Stimulated activated CD8-positive, alpha-beta memory T cell treated with anti-CD3 and anti-CD28 coated beads, Interleukin-15, amount 100 ng/mL, for 24 hours (primary cell): ENCODE results near the gene GAS5.
"Not testable (repeated sequence)": the region's sequence is repeated elsewhere in the genome, so short reads cannot be mapped to it uniquely, and the experiment has no call there.

Source experiments
- DNase-seq: peaks from one replicate; pipeline ENCODE4 v3.0.0-alpha.2; 2020; ENCODE audit warnings: low read depth

GAS5 gene

DNA sequence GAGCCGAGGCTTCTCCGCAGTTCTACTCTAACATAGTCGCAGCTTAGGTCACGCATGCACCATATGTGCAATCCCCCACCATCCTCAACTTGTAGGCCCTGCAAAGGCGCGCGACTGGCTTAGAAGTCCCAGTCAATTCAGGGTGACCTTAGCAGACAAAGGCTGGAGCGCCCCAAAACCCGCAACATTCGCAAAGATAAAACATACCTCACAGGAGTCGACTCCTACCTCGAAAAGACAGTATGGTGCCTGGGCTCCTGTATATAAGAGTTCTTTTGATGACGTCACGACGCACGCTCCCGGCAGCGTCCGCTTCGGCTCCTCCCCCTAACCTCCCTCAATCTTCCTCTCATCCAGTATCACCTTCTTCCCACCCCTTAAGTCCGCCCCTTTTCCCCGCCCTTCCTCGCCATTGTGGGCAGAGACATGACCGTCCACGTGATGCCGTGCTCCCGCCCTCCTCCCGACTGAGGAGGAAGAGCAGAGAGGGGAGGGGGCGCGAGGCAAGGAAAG, at the start of gene GAS5:
TSS of gene GAS5 (minus strand) at position 237 of the 513 bp plus-strand sequence.
- DNase-seq = peak; percentile 92

DNA sequence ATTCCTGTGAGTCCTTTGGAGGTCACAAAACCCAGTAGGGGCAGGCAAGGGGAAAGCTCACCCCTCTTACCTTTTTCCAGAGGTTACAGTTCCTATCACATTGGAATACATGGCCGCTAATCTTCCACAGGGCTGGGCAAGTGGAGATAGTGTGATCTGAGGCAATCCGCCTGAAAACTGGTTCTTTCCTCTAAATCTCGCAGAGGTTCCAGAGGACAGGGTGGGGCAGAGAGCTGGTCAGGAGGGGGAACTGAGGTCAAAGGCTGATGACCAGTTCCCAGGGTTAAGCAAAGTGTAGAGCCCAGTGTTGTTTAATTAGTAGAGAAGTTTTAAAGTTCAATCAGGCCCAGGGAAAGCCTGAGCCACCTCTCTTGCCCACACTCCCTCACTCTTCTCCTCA, 49.4 kb upstream of the GAS5 start, which contains the start of gene SERPINC1:
TSS of gene SERPINC1 (minus strand) at position 179 of the 400 bp plus-strand sequence. CDS start at position 111, 68 bp downstream.
- no peak for DNase-seq

DNA sequence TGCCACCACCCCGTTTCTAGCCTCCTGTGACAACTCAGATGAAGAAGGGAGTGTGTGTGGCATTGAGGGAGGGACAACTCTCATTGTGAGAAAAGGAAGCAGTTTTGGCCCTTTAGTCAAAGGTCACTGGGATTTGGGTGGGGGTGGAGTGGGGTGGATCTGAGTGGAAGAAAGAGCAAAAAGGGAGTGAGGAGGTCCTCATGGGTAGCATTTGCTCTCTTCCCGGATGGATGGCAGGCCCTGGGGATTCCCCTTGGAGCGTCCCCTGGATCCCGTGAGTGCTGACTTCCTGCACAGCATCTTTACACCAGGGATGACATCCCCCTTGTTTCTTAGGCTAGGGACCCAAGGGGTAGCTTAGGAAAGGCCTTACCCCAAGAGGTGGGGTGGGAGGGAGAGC, 48.9 kb upstream of the GAS5 start:
- DNase-seq = no peak

DNA sequence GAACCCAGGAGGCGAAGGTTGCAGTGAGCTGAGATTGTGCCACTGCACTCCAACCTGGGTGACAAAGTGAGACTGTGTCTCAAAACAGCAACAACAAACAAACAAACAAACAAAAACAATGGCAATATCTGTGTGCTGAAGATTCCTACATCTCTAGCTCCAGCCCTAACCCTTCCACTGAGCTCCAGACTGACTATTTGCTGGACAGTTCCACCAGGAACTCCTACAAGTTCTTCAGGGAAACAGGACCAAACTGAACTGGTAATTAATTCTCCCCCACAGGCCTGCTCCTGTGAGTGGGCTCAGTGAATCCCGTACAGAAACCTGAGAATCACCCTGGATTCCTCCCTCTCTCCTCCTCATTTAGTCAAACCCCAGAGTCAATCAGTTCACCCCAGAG, 47.8 kb upstream of the GAS5 start:
- DNase-seq = no peak

GRCh38 chr1:173914366-173914871, 46.6 kb upstream of the GAS5 start:
- no peak for DNase-seq

GRCh38 chr1:173913111-173913510, 45.3 kb upstream of the GAS5 start:
- DNase-seq = no peak

GRCh38 chr1:173903827-173904531, 36.2 kb upstream of the GAS5 start:
- no peak for DNase-seq

DNA sequence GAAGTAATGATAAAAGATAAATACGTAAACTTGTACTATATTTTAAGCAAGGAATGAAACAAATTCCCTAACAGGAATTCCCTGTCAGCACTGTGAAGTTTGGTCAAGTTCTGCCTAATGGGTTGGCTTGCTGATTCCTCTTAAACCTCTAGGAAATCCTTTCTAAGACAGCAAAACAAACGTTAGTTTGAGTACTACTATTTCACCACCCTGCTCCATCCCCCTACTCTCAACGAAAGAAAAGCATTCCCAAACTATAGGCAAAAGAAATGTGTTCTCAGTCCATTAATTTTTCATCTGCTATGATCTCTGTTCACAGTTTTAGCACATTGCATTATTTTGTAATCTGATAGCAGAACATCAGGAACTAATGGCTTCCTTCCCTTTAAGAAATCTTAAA, 33.2 kb upstream of the GAS5 start:
- DNase-seq = no peak

- no peak for DNase-seq
Measured at GRCh38 chr1:173900427-173900826, 32.6 kb upstream of the GAS5 start.

- no peak for DNase-seq
Measured at GRCh38 chr1:173894189-173894588, 26.4 kb upstream of the GAS5 start.

DNA sequence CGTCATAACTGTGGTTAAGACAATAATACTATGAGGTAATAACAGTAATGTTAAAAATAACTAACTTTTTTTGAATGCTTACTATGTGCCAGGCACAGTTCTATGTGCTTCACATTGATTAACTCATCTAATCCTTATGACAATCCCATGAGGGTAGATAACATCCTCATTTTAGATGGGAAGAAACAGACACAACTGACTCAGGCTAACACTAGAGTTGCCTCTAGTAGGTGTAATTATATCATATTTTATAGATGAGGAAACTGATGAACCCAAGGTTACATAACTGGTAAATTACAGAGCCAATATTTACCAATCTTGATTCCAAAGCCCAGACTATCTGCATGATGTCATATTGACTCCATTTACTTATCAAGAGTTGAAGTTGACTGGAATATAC, 25.8 kb upstream of the GAS5 start:
- DNase-seq = no peak

- DNase-seq = no peak
Measured at GRCh38 chr1:173889885-173890284, 22.1 kb upstream of the GAS5 start.

- DNase-seq = no peak
Measured at GRCh38 chr1:173888749-173889148, 21.0 kb upstream of the GAS5 start.

GRCh38 chr1:173887627-173888026, 19.8 kb upstream of the GAS5 start:
- DNase-seq = no peak

- no peak for DNase-seq
Measured at GRCh38 chr1:173886746-173887611, 19.2 kb upstream of the GAS5 start.

DNA sequence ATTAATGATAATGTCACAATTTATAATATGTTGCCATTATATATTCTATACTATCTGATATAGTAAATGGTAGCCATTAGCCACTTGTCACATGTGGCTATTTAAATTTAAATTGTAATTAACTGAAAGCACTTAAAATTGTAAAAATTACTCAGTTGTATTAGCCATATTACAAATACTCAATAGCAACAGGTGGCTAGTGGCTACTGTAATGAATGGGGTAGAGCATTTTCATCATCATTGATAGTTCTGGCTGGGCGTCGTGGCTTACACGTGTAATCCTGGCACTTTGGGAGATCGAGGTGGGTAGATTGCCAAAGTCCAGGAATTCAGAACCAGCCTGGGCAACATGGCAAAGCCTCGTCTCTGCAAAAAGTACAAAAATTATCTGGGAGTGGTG, 16.9 kb upstream of the GAS5 start:
- no peak for DNase-seq

GRCh38 chr1:173881117-173881516, 13.3 kb upstream of the GAS5 start:
- not testable (repeated sequence) for DNase-seq

DNA sequence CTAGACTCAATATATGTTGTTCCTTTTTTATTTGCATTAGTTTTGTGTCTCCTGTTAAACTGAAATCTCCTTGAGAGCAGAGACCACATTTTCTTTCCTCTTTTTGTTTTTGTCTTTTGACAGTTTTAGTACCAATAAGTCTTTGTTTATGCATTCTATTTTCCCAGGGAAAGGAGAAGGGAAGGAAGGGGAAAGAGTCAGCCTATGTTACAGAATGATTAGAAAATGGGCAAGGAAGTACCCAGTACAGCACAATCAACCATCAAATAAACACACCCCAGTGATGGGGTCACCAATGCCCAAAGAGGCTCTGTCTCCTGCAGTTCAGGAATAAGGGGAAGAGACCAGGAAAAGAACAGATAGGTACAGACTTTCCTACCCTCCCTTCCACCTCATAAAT, 10.5 kb upstream of the GAS5 start:
- no peak for DNase-seq

GRCh38 chr1:173876732-173877131, 8.9 kb upstream of the GAS5 start:
- no peak for DNase-seq

GRCh38 chr1:173871500-173871899, 3.7 kb upstream of the GAS5 start:
- DNase-seq = no peak

- no peak for DNase-seq
Measured at GRCh38 chr1:173871091-173871490, 3.3 kb upstream of the GAS5 start.

GRCh38 chr1:173870252-173871075, 2.7 kb upstream of the GAS5 start:
- DNase-seq = no peak
